ENCODE data around the gene ZNF236.
"Not testable (repeated sequence)": the region's sequence is repeated elsewhere in the genome, so short reads cannot be mapped to it uniquely, and the experiment has no call there.

The ZNF236 gene

DNA sequence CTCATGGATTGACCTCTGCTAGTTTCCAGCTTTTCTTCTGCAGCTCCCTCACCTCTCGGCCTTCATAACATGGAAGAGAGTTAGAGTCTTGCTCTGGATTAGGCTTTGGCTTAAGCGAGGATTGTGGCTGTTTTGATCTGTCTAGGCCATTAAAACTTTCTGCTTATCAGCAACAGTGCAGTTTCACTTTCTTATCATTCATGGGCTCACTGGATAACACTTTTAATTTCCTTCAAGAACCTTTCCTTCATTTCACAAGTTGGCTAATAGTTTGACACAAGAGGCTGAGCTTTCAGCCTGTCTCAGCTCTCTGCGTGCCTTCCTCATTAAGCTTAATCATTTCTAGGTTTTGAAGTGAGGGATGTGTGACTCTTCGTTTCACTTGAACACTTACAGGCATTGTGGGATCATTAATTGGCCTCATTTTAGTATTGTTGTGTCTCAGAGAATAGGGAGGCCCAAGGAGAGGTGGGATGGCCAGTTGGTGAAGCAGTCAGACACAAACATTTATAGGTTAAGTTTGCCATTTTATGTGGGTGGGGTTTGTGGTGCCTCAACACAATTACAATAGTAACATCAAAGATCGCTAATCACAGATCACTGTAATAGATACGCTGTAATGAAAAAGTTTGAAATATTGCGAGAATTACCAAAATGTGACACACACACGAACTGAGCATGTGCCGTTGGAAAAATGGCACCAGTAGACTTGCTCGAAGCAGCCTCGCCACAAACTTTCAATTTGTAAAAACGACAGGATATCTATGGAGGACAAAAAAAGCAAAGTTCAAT, 129.3 kb downstream of the ZNF236 start:
- no peak for DNase-seq (ENCODE audit: low read depth)

DNA sequence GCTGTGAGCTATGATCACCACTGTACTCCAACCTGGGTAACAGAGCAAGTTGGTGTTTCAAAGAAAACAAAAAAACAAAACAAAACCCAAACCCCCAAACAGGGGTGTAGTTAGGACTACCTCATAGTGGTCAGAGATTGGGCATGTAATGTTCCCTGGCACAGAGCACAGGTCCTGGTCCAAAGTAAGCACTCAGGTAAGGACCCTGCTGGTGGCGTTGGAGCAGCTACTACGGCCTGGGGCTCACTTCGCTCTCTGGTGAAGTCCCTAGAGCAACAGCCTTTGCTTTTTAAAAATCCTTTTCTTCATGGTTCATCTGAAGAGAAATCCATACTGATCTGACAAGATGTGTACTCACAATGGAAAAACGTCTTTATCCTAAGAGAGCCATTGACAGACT, 130.4 kb downstream of the ZNF236 start:
- no peak for DNase-seq (ENCODE audit: low read depth)

DNA sequence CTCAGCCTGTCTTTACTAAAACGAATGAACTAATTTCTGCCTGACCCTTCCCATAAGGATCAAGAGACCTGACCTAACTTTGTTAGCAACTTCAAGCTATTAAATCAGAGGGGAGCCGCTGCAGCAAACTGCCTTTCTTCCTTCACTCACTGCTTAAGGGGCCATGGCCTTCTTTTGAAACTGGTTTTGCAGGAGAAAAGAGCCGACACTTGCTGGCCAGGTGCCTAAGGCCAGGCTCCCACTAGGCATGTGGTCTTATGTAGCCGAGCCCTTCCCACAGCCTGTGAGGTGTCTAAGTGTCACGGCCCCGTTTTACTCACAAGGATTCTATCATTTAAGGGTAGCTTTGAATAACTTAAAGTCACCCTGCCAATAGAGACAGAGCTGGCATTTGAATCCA, 130.8 kb downstream of the ZNF236 start:
- no peak for DNase-seq (ENCODE audit: low read depth)

DNA sequence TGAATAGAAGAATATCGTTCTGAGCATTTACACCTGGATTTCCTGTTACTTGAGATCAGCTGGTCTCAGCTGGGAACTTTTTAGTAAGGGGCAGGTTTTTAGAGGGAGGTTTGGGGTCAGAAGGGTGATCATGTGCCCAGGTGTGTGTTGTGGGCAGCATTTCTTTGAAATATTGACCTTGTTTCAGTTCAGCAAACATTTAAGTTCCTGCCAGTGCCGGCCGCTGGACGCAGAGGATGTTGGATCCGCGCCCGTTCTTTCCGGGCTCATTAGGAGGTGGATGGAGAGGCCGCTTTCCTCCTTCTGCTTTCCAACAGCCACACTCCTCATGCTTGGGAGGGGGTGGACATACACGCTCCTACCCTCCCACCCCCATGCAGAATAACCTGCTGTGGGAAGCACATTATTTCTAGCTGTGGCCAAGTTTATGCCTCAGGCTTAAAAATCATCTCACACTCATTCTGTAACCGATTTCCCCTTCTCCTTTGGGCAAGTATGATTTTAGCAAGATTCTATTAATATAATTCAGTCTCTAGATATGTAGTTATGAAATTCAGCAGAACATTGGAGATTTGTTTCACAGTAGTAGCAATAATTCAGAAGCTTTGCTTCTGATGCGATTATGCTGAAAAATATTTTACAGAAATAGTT, 131.4 kb downstream of the ZNF236 start:
- no peak for DNase-seq (ENCODE audit: low read depth)

DNA sequence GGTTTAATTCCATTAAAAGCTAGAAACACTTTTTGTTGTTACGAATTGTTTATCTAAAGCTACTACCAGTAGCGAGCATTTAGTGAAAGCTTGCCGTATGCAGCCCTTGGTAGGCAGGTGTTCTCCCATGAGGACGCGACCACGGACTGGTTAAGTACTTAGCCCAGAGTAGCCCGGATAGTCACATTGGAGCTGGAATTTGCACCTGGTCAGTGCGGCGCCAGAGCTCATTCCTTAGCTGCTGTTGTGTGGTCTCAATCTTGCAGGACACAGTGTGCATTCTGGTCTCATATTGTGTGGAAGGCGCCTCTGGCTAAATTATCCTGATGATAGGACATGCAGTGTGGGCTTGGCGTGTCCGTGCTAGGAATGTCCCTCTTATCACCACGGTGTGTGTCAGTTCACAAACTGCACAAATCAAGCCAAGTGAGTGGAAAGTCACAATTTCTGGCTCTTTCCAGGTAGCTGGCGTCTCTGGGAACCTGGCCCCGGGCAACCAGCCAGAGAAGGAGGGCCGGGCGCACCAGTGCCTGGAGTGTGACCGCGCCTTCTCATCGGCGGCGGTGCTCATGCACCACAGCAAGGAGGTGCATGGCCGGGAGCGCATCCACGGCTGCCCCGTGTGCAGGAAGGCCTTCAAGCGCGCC, 133.3 kb downstream of the ZNF236 start:
- DNase-seq (ENCODE audit: low read depth), result no peak

DNA sequence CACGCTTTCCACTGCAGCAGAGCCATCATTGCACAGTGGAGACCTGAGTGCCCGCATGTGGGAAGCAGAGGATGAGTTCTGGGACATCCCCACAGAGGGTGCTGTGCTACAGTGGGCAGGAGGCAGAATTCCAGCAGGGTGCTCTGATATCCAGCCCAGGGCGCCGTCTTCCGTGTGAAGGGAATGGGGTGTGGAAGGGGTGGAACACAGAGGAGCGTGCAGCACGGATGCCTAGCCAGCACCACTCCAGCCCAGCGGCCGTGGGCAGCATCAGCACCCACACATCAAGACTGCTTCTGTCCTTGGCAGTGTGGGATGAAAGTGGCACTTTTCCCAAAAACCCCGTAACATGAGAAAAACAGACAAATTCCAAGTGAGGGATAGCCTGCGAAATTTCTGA, 134.3 kb downstream of the ZNF236 start:
- DNase-seq (ENCODE audit: low read depth), result no peak

DNA sequence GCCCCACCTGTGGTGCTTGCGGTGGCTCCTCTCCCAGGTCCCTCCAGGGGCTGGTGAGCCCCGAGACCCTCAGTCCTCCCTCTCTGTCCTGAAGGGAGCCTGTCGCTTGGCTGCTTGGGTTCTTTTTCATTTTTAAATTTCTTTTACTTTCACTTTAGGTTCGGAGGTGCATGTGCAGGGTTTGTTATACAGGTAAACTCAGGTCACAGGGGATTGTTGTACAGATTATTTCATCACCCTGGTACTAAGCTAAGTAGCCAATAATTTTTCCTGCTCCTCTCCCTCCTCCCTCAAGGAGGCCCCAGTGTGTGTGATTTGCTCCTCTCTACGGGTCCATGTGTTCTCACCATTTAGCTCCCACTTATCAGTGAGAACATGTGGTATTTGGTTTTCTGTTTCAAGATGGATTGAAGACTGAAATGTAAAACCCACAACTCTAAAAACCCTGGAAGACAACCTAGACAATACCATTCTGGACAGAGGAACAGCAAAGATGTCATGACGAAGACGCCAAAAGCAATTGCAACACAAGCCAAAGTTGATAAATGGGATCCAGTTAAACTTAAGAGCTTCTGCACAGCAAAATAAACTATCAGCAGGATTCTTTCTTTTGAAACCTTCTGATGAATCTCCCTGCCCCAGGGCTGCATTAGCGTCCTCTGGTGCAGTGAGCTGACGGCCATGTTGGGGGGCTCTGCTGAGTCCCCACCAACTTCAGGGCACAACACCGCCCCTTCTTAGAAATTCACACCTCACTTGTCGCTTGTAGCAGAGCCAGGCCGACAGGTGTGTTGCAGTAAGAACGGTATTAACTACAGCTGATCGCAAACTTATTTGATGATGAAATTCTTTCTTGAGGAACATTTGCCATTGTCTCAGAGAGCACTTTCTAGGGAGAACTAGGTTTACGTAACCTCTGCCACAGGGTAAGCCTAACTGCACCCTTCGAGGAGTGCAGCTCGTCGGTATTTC, 135.3 kb downstream of the ZNF236 start:
- no peak for DNase-seq (ENCODE audit: low read depth)

DNA sequence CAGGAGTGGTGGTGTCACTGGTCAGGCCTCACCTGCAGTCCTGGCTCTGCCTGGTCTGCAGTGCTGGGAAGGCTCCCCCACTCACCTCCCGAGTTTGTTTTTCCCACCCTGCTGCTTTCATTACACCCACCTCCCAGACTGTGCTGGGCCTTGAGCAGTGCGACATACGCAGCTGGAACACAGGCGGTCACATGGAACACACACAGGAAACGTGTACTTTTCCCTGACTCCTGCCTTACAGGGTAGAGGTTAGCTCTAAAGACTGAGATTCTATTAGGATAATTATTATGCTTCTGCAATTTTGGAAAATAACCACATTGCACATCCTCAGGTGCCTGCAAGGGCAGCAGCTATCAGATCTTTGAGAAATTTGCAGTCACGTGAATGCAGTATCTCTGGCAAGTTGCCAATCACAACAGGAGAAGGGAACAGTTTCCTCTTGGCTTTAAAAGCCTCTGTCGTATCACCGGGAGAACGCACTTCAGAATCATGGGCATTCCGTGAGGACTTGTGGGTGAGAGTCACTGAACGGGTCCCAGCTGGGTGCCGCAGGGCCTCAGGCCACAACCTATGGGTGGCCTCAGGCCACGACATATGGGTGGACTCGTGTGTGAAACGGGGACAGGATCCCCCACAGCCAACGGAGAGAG, 136.5 kb downstream of the ZNF236 start:
- DNase-seq (ENCODE audit: low read depth), result no peak

DNA sequence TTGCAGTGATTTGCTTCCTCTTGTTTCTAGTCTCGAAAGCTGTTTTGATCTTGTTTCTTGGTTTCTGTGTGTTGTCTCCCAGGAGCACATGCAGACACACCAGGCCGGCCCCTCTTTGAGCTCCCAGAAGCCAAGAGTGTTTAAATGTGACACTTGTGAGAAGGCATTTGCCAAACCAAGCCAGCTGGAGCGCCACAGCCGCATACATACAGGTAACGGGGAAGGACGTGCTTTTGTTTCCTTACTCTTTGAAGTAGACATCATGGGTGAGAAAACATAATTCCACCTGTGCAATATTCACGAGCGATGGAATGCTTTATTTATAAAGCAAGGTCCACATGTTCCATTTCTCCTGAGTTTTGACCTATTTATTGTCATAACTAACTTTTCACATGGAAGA, 137.2 kb downstream of the ZNF236 start:
- no peak for DNase-seq (ENCODE audit: low read depth)

DNA sequence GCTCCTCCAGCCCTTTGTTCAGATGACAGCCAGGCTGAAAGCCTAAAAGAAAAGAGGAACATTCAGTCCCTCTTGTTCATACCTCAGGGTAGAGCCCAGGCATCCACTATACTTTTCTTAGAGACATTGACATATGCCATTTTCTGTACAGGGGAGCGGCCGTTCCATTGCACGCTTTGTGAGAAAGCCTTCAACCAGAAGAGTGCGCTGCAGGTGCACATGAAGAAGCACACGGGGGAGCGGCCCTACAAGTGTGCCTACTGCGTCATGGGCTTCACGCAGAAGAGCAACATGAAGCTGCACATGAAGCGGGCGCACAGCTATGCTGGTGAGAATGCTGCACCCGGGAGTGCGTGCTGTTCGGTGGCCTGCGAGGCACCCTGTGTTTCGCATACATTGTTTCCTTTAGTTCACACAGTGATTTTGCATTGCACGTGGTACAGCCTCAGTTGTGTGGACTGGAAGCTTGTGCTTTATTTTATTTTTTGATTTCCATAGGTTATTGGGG, 138.2 kb downstream of the ZNF236 start:
- DNase-seq (ENCODE audit: low read depth), result no peak

DNA sequence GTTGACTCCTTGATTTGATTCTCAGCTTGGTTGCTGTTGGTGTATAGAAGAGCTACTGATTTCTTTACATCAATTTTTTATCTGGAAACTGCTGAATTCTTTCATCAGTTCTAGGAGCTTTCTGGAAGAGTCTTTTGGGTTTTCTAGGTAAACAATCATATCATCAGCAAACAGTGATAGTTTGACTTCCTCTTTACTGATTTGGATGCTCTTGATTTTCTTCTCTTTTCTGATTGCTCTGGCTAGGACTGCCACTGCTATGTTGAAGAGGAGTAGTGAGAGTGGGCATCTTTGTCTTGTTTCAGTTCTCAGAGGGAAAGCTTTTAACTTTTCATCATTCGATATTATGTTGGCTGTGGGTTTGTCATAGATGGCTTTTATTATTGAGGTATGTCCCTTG, 140.5 kb downstream of the ZNF236 start:
- DNase-seq (ENCODE audit: low read depth), result no peak

DNA sequence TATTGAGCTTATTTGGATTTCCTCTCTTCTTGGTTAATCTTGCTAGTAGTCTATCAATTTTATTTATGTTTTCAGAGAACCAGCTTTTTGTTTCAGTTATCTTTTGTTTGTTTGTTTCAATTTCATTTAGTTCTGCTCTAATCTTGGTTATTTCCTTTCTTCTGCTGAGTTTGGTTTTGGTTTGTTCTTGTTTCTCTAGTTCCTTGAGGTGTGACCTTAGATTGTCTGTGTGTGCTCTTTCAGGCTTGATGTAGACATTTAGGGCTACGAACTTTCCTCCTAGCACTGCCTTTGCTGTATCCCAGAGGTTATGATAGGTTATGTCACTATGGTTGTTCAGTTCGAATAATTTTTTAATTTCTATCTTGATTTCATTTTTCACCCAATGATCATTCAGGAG, 141.6 kb downstream of the ZNF236 start:
- no peak for DNase-seq (ENCODE audit: low read depth)

DNA sequence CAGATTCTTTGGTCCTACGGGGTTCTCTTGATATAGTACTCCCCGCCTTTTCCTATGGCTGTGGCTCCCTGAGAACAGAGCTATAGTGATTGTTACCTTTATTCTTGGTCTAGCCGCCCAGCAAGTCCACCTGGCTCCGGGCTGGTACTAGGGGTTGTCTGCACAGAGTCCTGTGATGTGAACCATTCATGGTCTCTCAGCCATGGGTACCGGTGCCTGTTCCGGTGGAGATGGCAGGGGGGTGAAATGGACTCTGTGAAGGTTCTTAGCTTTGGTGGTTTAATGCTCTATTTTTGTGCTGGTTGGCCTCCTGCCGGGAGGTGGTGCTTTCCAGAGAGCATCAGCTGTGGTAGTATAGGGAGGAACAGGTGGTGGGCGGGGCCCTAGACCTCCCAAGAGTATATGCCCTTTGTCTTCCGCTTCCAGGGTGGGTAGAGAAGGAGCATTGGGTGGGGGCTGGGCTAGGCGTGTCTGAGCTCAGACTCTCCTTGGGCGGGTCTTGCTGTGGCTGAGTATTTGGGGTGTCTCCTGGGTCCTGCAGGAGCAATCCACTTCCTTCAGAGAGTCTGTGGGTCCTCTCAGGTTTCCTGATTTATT, 143.3 kb downstream of the ZNF236 start:
- not testable (repeated sequence) for DNase-seq (ENCODE audit: low read depth)

DNA sequence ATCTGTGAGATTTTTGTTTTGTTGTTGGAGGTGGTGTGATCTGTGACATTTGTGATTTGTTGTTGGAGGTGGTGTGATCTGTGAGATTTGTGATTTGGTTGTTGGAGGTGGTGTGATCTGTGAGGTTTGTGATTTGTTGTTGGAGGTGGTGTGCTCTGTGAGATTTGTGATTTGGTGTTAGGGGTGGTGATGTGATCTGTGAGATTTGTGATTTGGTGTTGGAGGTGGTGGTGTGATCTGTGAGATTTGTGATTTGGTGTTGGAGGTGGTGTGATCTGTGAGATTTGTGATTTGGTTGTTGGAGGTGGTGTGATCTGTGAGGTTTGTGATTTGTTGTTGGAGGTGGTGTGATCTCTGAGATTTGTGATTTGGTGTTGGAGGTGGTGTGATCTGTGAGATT, 144.9 kb downstream of the ZNF236 start:
- DNase-seq (ENCODE audit: low read depth), result not testable (repeated sequence)

DNA sequence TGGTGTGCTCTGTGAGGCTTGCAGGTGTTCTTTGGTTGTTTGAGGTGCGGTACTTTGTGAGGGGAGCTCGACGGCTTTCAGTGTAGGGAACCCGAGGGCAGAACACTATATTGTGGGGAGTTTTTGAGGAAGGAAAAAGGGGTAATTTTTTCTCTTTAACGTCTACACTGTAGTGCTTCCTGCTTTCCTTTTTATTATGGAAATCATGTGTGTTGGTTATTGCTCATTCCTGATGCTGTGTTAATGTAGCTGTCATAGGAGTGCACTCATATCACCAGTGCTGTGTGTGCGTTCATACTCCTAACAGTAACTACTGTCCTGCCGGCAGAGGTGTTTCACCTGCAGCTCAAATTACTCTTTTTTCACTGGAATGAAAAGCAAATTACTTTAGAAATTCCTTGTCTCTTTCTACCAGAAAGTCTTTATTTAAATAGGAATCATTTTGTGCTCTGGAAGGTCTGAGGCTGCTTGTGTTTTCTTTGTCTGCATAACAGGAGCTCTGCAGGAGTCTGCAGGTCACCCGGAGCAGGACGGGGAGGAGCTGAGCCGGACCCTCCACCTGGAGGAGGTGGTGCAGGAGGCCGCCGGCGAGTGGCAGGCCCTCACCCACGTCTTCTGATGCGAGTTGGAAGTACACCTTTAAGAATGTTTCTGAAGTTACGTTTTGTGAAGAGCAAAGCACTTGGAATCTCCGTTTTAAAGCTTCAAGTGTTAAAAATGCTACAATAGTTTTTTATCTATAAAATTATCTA, 145.5 kb downstream of the ZNF236 start:
- DNase-seq (ENCODE audit: low read depth), result no peak

DNA sequence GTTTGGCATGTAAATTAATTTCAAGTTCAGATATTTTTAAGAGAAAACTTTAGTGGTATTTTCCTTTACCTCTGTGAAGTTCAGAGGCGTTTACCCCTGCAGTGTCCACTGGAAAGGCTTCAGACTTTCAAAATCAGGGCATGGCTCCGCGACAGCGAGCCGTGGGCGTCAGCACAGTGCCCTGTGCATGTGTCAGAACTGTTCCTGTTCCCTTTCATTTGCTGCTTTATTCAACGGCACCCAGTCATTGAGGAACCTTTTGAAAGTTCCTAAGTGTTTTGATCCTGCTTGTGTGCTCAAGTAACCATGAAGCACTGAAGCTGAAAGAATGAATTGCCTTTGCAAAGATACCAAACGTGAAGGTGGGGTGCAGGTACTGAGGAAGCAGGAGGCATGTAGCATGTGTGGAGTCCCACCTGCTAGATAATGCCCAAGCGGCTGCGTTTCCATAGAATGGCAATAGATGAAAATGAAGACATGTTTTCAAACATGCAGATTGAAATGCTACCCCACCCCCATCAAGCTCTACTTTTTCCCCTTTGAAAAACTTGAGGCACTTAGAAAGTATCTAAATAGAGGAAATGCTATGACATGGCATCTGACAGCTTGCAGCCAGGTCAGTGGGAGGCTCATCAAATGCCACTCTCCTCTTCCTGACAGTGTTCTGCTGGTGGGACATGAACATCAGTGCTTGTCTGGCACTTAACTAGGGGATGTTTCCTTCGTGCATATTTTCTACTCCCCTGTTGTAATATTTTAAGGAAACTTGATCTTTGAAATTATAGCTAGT, 148.6 kb downstream of the ZNF236 start:
- DNase-seq (ENCODE audit: low read depth), result no peak

DNA sequence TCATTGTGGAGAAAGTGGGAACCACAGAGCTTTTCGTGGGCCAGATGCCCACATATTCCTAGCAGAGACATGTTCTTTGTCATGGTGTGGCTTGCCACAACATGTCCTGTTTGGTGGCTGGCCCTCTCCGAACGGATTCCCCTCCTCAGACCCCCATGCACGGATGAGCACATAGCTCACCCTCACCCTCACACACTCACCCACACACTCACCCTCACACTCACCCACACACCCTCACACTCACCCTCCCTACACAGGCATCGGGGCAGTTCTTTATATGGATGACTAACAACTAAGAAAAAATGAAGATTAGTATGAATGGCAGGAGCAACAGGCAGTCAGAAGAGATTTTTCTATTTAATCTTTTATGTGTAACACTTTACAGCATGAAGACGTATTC, 149.9 kb downstream of the ZNF236 start:
- no peak for DNase-seq (ENCODE audit: low read depth)

DNA sequence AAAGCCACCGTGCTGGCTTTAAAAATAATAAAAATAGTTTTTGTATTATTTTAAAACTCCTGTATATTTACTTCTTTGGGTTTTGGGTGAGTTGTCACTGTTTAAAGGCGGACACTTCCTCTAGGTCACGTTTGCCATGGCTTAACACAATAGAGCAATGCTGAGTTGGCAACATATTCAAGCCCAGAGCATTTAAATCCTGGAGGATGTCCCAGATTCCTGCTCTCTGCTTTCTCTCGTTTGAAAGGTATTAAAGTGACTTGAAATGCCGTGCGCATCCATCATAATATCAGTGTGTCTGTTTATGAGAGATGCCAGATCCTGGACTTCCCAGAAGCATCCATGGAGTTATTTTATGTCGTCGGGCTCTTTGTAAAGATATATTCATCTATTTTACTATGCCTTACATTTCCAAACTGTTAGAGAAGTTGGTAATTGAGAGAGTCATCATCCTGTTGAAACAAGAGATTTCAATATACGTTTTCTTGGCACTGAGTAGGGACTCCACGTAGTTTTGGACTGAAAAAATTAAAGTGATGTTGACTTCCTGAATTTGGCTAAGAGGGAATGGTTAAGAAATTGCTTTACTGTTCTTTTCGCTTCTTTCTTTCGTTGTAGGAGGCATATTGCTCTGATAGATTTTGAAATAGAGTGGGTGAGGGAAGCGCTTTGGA, 150.6 kb downstream of the ZNF236 start:
- no peak for DNase-seq (ENCODE audit: low read depth)
